ENCODE measurements around the gene PLXNB2.

DNA sequence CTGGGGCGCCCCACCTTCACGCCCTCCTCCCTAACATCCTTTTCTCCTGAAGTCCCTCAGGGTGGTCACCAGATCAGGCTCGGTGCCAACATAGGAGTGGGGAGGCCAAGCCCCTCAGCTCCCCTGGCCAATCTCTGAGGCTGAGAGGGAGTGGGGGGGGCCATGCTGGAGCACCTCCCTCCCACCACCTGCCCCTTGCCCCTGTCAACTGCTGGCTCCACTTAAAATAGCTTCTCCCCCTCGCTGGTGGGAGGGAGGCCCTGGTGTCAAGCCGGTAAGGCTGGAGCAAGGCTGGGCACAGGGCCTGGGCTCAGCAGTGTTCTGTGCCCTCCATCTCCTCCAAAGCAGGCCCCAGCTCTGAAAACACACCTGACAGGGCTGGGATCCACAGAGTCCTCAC lies 4.9 kb downstream of the PLXNB2 start:
- TF ChIP-seq, protein P1, sequence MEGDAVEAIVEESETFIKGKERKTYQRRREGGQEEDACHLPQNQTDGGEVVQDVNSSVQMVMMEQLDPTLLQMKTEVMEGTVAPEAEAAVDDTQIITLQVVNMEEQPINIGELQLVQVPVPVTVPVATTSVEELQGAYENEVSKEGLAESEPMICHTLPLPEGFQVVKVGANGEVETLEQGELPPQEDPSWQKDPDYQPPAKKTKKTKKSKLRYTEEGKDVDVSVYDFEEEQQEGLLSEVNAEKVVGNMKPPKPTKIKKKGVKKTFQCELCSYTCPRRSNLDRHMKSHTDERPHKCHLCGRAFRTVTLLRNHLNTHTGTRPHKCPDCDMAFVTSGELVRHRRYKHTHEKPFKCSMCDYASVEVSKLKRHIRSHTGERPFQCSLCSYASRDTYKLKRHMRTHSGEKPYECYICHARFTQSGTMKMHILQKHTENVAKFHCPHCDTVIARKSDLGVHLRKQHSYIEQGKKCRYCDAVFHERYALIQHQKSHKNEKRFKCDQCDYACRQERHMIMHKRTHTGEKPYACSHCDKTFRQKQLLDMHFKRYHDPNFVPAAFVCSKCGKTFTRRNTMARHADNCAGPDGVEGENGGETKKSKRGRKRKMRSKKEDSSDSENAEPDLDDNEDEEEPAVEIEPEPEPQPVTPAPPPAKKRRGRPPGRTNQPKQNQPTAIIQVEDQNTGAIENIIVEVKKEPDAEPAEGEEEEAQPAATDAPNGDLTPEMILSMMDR (IDR thresholded peaks at IDR 0.05; ENCODE audit: low read depth, low read length, poor library complexity, severe bottlenecking): no peak
- TF ChIP-seq EZH2phosphoT487 (IDR thresholded peaks at IDR 0.05; ENCODE audit: borderline replicate concordance, low read length): no peak
